GM19438 (cell line): ENCODE measurements around the gene TMTC2.
"Not testable (repeated sequence)": the region's sequence is repeated elsewhere in the genome, so short reads cannot be mapped to it uniquely, and the experiment has no call there.

Source experiments
- ATAC-seq: cut with Tn5 transposase; IDR thresholded peaks from one replicate; pipeline ENCODE4 v1.9.1; 2021; ENCODE audit warnings: low read depth; ENCODE audit not compliant: unreplicated experiment

Gene TMTC2

DNA sequence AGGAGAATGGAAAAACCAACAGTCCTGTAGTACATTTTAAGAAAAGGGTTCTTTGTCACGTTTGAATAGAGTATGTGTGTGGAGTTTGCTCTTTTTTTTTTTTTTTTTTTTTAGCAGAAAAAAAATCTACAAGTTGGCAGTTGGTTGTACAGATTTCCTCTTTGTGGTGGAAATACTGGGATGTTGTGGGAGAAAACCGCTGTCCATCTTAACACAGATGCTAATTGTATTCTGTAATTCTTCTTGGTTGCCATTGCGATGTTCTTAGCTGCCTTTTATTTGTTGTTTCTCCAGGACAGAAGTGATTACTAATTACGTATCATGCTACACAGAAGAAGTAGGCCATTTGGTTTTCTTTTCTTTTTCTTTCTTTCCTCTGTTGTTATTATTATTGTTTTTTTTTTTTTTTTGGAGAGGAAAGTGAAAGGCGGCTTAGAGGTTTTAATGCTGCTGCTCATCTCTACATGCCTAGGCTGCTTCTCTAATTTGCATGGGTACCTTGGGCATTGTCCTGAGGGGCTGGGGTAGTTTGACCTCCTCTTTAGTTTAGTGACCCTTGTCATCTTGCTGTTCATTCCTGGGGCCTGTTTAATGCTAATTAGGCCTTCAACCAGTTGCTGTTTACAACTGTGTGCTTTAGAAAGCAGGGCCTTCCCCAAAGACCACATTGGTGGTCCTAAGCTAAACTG lies 94.7 kb downstream of the TMTC2 start:
- no peak for ATAC-seq

DNA sequence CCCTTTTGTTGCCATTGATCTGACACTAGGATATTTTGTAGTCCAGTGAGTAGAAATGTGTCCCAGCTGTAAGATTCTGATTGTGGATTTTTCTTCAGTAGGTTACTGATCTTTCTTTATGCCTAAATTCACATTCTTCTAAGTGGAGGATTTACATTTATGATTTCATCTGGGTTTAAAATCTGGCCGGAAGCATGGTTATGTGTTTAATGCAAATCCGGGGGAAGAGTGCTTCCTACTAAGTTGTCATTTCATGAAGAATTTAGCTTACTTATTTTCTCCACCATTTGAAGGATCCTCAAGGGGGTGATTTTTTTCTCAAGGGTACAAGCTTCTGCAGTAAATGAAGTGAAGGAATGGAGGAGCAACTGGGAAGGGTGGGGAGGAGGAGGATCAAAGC lies 96.7 kb downstream of the TMTC2 start:
- no peak for ATAC-seq

- ATAC-seq = no peak
Observed at GRCh38 chr12:82787016-82787415, 100.3 kb downstream of the TMTC2 start.

DNA sequence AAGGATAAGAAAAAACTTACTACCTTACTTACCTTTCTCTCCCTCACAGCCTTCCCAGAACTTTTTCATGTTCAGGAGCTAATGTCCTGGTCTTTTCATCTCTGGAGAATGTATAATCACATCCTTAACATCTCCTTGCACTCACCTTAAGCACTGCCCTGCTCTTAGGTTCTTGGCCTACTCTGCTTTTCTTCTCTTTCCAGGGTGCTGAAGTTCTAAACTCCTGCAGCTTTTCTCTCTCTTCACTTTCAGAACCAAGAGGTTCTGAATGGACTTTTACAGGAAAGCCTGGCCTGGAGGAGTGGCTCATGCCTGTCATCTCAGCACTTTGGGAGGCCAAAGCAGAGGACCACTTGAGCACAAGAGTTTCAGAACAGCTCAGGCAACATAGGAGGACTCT lies 101.9 kb downstream of the TMTC2 start:
- no peak for ATAC-seq

- no peak for ATAC-seq
Observed at GRCh38 chr12:82789674-82790073, 103.0 kb downstream of the TMTC2 start.

GRCh38 chr12:82793751-82794281 lies 107.1 kb downstream of the TMTC2 start:
- no peak for ATAC-seq

GRCh38 chr12:82797480-82797879 lies 110.8 kb downstream of the TMTC2 start:
- no peak for ATAC-seq

GRCh38 chr12:82800185-82800584 lies 113.5 kb downstream of the TMTC2 start:
- ATAC-seq = no peak

- no peak for ATAC-seq
Observed at GRCh38 chr12:82801951-82802610, 115.4 kb downstream of the TMTC2 start.

- no peak for ATAC-seq
Observed at GRCh38 chr12:82803201-82803600, 116.5 kb downstream of the TMTC2 start.

DNA sequence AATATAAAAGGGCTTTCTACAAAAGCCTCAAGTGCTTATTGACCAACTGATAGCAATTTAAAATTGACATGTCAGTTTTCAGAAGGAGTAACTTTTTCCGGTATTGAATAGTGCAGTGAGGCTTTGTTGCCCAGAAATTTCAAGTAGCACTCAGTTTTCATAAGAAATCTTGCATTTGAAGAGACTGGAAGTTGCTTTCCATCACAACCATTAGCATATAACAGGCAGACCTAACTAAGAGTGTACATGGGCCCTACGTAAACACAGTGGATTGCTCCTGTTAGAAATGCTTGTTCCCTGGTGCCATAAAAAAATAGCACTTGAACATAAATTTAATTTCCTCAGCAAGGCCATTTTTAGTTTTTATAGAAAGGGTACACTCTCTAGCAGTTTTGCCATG lies 117.9 kb downstream of the TMTC2 start:
- no peak for ATAC-seq

GRCh38 chr12:82805004-82805403 lies 118.3 kb downstream of the TMTC2 start:
- not testable (repeated sequence) for ATAC-seq

DNA sequence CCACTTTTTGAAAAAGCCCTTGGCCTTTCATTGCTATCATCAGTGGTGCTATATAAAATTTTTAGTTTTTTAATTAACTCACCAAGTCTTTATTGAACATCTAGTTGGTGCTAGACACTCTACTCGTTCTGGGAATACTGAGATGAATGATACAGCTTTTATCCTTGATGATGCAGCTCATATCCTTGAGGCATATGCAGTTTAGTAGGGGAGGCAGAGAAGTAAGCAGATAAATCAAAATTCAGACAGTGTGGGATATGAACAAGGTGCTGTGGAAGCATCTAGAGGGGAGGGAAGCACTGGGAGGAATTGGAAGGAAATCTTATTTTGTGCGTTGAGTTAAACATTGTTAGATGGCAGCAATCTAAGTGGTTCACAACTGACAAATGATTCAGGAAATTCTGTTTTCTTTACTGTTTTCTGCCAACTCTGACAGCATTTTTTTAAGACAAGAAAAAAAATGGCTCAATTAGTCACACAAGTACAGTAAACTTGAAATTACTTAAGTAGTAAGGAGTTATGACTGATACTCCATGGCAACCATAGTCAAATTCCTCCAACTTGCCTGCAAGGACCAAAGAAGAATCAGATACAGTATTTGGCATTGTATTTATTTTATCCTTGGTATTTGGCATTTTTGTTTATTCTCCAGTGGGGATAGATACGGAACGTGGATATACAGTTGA lies 119.2 kb downstream of the TMTC2 start:
- no peak for ATAC-seq

DNA sequence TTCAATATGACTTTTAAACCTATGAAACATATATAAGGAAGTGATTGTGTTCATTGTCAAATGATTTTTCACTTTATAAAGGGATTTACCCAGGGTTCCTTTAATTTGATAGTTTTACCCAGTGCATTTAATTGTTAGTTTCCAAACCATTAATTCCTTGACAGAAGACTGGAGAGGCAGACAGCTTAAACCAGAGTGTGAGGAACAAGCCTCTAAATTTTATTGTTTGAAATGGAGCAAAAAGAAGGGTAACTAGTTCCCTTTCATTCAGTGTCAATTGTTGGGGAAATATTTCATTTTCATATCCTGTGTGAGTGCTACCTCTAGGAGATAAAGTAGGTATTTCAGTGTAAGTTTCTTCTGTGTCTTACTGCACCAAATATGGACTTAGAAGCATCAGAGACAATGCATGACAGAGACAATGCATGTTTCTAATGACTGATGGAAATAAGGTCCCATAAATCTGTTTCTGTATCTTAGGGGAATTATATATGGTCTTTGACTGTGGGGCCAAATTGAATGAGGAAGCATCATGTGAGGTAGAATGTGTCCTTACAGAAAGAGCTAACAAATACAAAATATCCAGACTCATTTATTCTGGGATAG lies 120.5 kb downstream of the TMTC2 start:
- no peak for ATAC-seq

DNA sequence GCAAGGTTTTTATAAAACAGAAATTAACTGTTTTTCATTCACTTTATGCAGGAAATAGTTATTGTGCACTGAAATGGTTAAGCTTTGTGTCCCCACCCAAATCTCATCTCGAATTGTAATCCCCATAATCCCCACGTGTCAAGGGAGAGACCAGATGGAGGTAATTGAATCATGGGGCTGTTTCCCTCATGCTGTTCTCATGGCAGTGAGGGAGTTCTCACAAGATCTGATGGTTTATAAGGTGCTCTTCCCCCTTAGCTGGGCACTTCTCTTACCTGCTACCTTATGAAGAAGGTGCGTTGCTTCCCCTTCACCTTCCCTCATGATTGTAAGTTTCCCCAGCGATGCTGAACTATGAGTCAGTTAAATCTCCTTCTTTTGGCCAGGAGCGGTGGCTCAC lies 123.9 kb downstream of the TMTC2 start:
- no peak for ATAC-seq

- ATAC-seq = no peak
Observed at GRCh38 chr12:82817368-82817767, 130.7 kb downstream of the TMTC2 start.

DNA sequence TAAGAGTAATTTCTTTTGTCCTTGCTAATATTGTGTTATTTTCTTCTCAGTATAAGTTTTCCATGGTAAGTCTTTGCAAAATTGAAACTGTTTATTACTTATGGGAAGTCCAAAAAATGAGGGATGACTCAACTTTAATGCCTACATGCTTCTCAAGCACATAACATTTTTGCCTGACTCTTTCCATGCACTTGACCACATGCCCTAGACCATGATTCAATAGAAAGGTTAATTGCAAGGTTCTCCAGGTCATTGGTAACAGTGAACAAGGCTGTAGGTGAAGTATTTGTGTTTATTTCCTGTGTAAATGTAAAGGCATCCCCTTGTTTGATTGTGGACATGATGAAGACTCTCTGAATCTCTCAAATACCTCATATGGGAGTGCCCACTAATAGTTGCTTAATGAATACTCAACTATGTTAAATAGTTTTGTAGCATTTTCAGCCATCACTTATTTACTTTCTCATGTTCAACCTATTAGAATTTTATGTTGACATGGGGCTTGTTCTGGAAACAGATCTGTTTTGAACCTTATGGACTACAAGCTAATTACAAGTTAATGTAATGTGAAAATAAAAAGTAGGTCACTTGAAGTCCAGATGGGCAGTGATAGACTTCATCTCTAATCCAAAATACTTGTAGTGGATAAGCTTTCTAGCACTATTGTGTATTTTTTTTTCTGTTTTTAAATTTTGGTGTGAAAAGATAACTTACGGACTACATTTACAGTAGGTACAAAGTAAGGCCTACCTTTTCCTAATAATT lies 131.7 kb downstream of the TMTC2 start:
- ATAC-seq = no peak

DNA sequence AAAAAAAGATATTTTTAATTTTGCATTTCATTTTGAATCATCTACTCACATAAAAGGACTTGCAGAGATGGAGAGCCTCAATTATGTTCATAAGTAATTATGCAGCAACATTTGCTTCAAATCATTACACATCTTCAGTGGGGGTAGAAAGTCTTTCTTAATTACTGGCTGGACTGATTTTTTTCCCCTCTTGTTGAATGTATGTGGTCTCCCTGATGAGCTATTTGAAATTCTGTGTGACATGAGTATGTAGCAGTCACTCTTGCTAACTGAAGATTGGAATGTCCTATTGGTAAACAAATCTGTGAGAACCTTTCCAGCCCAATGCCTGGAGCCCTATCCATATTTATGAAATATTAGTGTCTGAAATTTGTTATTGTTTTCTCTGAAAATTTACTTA lies 139.8 kb downstream of the TMTC2 start:
- no peak for ATAC-seq

GRCh38 chr12:82832096-82832495 lies 145.4 kb downstream of the TMTC2 start:
- no peak for ATAC-seq

- ATAC-seq = no peak
Observed at GRCh38 chr12:82832981-82833380, 146.3 kb downstream of the TMTC2 start.
